Fibroblast of lung (primary cell): ENCODE data around the gene ARHGDIG. TPM values are rescaled to one million over a fixed set of nuclear protein-coding genes. Genes with fewer than 3 reads are reported as not detected.

Experiments
- DNase-seq, 2 donors: peaks; one replicate each; pipeline versions ENCODE4 v3.0.0 to v3.0.0-alpha.2; 2010; ENCODE audit warnings: low read depth in 2 of 2
- H2AFZ ChIP-seq: 2 replicates; pipeline ENCODE4 v1.5.1; 2012; ENCODE audit warnings: low read length, control low read depth, inconsistent platforms
- H3K27ac ChIP-seq: 2 replicates; pipeline ENCODE4 v1.5.1; 2011; ENCODE audit warnings: low read length, control low read depth; ENCODE audit not compliant: insufficient read depth
- H3K27me3 ChIP-seq: 2 replicates; pipeline ENCODE4 v1.5.1; 2011; ENCODE audit warnings: mild to moderate bottlenecking, low read length; ENCODE audit not compliant: control insufficient read depth, insufficient read depth
- H3K36me3 ChIP-seq: 2 replicates; pipeline ENCODE4 v1.5.1; 2011; ENCODE audit warnings: low read length; ENCODE audit not compliant: control insufficient read depth, insufficient read depth
- H3K4me1 ChIP-seq: 2 replicates; pipeline ENCODE4 v1.5.1; 2011; ENCODE audit warnings: low read length; ENCODE audit not compliant: control insufficient read depth, insufficient read depth; ENCODE audit errors: extremely low read depth
- H3K4me2 ChIP-seq: 2 replicates; pipeline ENCODE4 v1.5.1; 2011; ENCODE audit warnings: low read length, control low read depth; ENCODE audit not compliant: insufficient read depth; ENCODE audit errors: extremely low read depth
- H3K4me3 ChIP-seq, 4 experiments: fragments of 200-600 bp in 1 of 4; sonication (generic) in 1 of 4; replicated peaks in 1 of 4; 2 replicates each; pipeline ENCODE4 v1.5.1; 2011 to 2016; ENCODE audit warnings: low read length in 4 of 4, low read depth in 3 of 4, mild to moderate bottlenecking in 3 of 4, control low read depth in 2 of 4, inconsistent platforms in 1 of 4, mixed read lengths in 1 of 4; ENCODE audit not compliant: insufficient read depth in 1 of 4; ENCODE audit errors: control extremely low read depth in 1 of 4
- H3K79me2 ChIP-seq: 2 replicates; pipeline ENCODE4 v1.5.1; 2012; ENCODE audit warnings: mild to moderate bottlenecking, low read length, inconsistent platforms; ENCODE audit not compliant: control insufficient read depth, insufficient read depth
- H3K9ac ChIP-seq: 2 replicates; pipeline ENCODE4 v1.5.1; 2011; ENCODE audit warnings: mild to moderate bottlenecking, low read length, control low read depth; ENCODE audit not compliant: insufficient read depth
- H3K9me3 ChIP-seq: 2 replicates; pipeline ENCODE4 v1.5.1; 2012; ENCODE audit warnings: low read depth, low read length; ENCODE audit not compliant: control insufficient read depth, insufficient read depth
- H4K20me1 ChIP-seq: 2 replicates; pipeline ENCODE4 v1.5.1; 2011; ENCODE audit warnings: low read length; ENCODE audit not compliant: control insufficient read depth, insufficient read depth; ENCODE audit errors: extremely low read depth
- CTCF ChIP-seq, 2 donors: IDR thresholded peaks in 1 of 2; conservative IDR thresholded peaks in 1 of 2; 1 replicate in 1 of 2; 2 replicates in 1 of 2; pipeline ENCODE4 v1.5.1; 2011 to 2012; ENCODE audit warnings: low read length in 2 of 2, control low read depth in 1 of 2, inconsistent platforms in 1 of 2, low read depth in 1 of 2, mild to moderate bottlenecking in 1 of 2
- EZH2 ChIP-seq: IDR thresholded peaks from 2 replicates; pipeline ENCODE4 v1.5.1; 2012; ENCODE audit warnings: low read length, control low read depth, mild to moderate bottlenecking; ENCODE audit errors: missing control alignments
- polyA plus RNA-seq, 2 donors: library from polyadenylated mRNA; depleted of rRNA in 1 of 2; stranded (reverse) in 1 of 2; unstranded in 1 of 2; fragments of >200 nt; gene quantifications; 2 replicates each; pipeline ENCODE4 v1.2.1, GENCODE V29; 2011 to 2012; ENCODE audit warnings: missing spikeins in 1 of 2
- total RNA-seq: library from RNA; depleted of rRNA; stranded (reverse); fragments of >200 nt; gene quantifications from 2 replicates; pipeline ENCODE4 v1.2.1, GENCODE V29; 2014

The ARHGDIG gene
- total and polyA plus RNA-seq, 2 donors (not counting 1 experiment from before 2014, with no cell fraction given): 0.30 to 1.3 TPM

DNA sequence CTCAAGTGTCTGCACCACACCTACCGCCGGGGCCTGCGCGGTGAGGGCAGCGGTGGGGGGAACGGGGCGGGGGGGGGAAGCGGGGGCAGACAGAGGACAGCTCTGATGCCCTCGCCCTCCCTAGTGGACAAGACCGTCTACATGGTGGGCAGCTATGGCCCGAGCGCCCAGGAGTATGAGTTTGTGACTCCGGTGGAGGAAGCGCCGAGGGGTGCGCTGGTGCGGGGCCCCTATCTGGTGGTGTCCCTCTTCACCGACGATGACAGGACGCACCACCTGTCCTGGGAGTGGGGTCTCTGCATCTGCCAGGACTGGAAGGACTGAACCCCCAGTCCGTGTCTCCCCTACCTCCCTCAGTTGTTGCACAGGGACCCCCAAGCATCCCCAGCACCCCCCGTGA is 2.1 kb downstream of the ARHGDIG start:
- H4K20me1 ChIP-seq: no peaks in the 10 kb centered on the region
- TF ChIP-seq CTCF (conservative IDR thresholded peaks at IDR 0.05 in 1 of 2, IDR thresholded peaks at IDR 0.05 in 1 of 2; ENCODE audit: low read depth in 1 of 2, low read length in 2 of 2) (no peak), EZH2 (no peak)
- no peaks in the 10 kb centered on the region for H3K4me1 ChIP-seq
- no peak overlapping the region for H3K27ac ChIP-seq
- no peak for DNase-seq
- H2AFZ ChIP-seq: no peak overlapping the region
- no peak overlapping the region for H3K4me2 ChIP-seq
- no peak overlapping the region for H3K4me3 ChIP-seq
- no peaks in the 10 kb centered on the region for H3K9me3 ChIP-seq
- peaks cover 10% of the 10 kb centered on the region for H3K27me3 ChIP-seq
- peaks cover 3% of the 10 kb centered on the region for H3K36me3 ChIP-seq
- H3K9ac ChIP-seq: no peak overlapping the region
- H3K79me2 ChIP-seq: no peaks in the 10 kb centered on the region

DNA sequence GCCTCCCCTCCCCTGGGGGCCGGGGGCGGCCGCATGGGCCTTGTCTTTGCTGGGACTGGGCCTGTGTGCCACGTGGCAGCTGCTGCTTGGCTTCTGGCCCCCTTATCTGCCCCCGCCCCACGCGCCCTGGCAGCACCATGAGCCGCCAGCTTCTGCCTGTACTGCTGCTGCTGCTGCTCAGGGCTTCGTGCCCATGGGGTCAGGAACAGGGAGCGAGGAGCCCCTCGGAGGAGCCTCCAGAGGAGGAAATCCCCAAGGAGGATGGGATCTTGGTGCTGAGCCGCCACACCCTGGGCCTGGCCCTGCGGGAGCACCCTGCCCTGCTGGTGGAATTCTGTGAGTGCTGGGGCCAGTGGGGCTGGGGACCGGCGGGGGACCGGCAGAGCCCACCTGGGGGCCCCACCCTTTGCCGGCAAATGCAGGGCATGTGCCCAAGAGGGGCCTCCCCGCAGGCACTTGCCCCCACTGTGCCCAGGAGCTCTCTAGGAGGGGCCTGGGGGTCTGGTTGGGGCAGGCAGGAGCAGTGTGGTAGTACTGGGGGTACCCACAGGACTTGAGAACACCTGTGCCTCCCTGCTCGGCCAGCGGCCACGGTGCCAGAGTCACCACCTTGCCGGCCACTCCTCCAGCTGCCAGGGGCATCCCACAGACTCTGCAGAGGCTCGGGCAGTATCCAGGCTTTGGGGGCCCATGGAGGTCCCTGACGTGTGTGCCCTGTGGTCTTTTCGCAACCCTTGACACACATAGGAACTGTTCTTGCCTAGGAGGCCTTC is 2.8 kb downstream of the ARHGDIG start, which contains the start of gene PDIA2:
Gene PDIA2, plus strand, starts transcription at position 132 of the 773 bp plus-strand sequence. Its CDS starts 6 bp downstream, at position 138.
- TF ChIP-seq CTCF (conservative IDR thresholded peaks at IDR 0.05 in 1 of 2, IDR thresholded peaks at IDR 0.05 in 1 of 2; ENCODE audit: low read depth in 1 of 2, low read length in 2 of 2): no peak
- no peak for TF ChIP-seq EZH2
- no peak within 1 kb of the TSS for H3K4me2 ChIP-seq
- H3K36me3 ChIP-seq: peaks cover 7% of the 10 kb centered on the region
- peaks cover 10% of the 10 kb centered on the region for H3K27me3 ChIP-seq
- DNase-seq: no peak
- no peaks in the 10 kb centered on the region for H3K9me3 ChIP-seq
- no peak within 1 kb of the TSS for H3K9ac ChIP-seq
- no peaks in the 10 kb centered on the region for H3K4me1 ChIP-seq
- no peak within 1 kb of the TSS for H3K4me3 ChIP-seq
- H3K27ac ChIP-seq: no peak within 1 kb of the TSS
- H2AFZ ChIP-seq: no peak within 1 kb of the TSS
- no peaks in the 10 kb centered on the region for H4K20me1 ChIP-seq
- H3K79me2 ChIP-seq: no peaks in the 10 kb centered on the region

- Histone ChIP-seq H3K27ac (no peak overlapping the region), H4K20me1 (no peaks in the 10 kb centered on the region), H3K9me3 (no peaks in the 10 kb centered on the region), H3K4me1 (no peaks in the 10 kb centered on the region), H3K79me2 (no peaks in the 10 kb centered on the region), H3K4me3 (no peak overlapping the region), H3K4me2 (no peak overlapping the region), H3K36me3 (peaks cover 7% of the 10 kb centered on the region), H3K9ac (no peak overlapping the region), H2AFZ (no peak overlapping the region), H3K27me3 (peaks cover 10% of the 10 kb centered on the region)
- TF ChIP-seq EZH2 (no peak), CTCF (conservative IDR thresholded peaks at IDR 0.05 in 1 of 2, IDR thresholded peaks at IDR 0.05 in 1 of 2; ENCODE audit: low read depth in 1 of 2, low read length in 2 of 2) (no peak)
- DNase-seq: no peak
These were observed 4.1 kb downstream of the ARHGDIG start for GRCh38 chr16:284204-285120.
